ENCODE measurements around the gene PCNP.

DNA sequence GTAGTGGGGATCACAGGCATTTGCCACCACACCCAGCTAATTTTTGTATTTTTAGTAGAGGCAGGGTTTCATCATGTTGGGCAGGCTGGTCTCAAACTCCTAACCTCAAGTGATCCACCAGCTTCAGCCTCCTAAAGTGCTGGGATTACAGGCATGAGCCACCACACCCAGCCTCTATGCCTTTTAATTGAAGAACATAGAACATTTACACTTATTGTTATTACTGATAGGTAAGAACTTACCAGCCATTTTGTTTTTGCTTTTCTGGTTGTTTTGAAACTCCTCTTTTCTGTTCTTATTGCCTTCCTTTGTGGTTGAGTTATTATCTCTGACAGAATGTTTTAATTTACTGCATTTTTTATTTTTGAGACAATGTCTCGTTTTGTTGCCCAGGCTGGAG lies 29.2 kb downstream of the PCNP start:
- TF ChIP-seq, protein P1, sequence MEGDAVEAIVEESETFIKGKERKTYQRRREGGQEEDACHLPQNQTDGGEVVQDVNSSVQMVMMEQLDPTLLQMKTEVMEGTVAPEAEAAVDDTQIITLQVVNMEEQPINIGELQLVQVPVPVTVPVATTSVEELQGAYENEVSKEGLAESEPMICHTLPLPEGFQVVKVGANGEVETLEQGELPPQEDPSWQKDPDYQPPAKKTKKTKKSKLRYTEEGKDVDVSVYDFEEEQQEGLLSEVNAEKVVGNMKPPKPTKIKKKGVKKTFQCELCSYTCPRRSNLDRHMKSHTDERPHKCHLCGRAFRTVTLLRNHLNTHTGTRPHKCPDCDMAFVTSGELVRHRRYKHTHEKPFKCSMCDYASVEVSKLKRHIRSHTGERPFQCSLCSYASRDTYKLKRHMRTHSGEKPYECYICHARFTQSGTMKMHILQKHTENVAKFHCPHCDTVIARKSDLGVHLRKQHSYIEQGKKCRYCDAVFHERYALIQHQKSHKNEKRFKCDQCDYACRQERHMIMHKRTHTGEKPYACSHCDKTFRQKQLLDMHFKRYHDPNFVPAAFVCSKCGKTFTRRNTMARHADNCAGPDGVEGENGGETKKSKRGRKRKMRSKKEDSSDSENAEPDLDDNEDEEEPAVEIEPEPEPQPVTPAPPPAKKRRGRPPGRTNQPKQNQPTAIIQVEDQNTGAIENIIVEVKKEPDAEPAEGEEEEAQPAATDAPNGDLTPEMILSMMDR (conservative IDR thresholded peaks at IDR 0.05; ENCODE audit: low read depth, low read length): no peak
- no peak for TF ChIP-seq EZH2 (IDR thresholded peaks at IDR 0.05; ENCODE audit: borderline replicate concordance, low read depth, low read length, poor library complexity, severe bottlenecking)
